Mucosa of descending colon (tissue), 3 donors: Measurements from ENCODE around the gene ESR1. TPM values are rescaled to one million over a fixed set of nuclear protein-coding genes. Genes with fewer than 3 reads are reported as not detected.
"Not testable (repeated sequence)": the region's sequence is repeated elsewhere in the genome, so short reads cannot be mapped to it uniquely, and the experiment has no call there.

ENCODE experiments used
- ATAC-seq: fragments of 200-7000 bp; cut with Tn5 transposase; one replicate; pipeline ENCODE4 v1.9.1; 2020; ENCODE audit warnings: mild to moderate bottlenecking, moderate library complexity
- DNase-seq, 3 donors: peaks; one replicate each; pipeline ENCODE4 v3.0.0-alpha.2; 2020
- H3K36me3 ChIP-seq: fragments of 200-600 bp; one replicate; pipeline ENCODE4 v1.8.0; 2021; ENCODE audit warnings: low read depth, mild to moderate bottlenecking
- H3K4me1 ChIP-seq: fragments of 200-600 bp; one replicate; pipeline ENCODE4 v1.8.0; 2021; ENCODE audit warnings: low read depth, mild to moderate bottlenecking
- H3K4me3 ChIP-seq: fragments of 200-600 bp; one replicate; pipeline ENCODE4 v1.8.0; 2021; ENCODE audit warnings: mild to moderate bottlenecking
- H3K9me3 ChIP-seq: fragments of 200-600 bp; one replicate; pipeline ENCODE4 v1.8.0; 2021; ENCODE audit warnings: mild to moderate bottlenecking
- intact Hi-C, 2 donors: fragments of 100-400 bp; cut with DNase I in 1 of 2; cut with micrococcal nuclease in 1 of 2; formaldehyde crosslinking; loops; one replicate each; pipeline versions ENCODE4 v1.11.0 to v1.11.1; 2022; cut with DNase I, micrococcal nuclease
- total RNA-seq, 3 donors: library from RNA; stranded (reverse); fragmentation: NEBNext Ultra II Directional in 2 of 3; extraction: Animal tissue kit (Norgen Biotek cat#: 25700) in 2 of 3; gene quantifications; one replicate each; pipeline versions ENCODE4 v1.2.1 to v1.2.4, GENCODE V29; 2021 to 2023
- TF ChIP-seq, protein P1 (sequence below): fragments of 200-600 bp; IDR thresholded peaks from one replicate; pipeline ENCODE4 v1.8.0; 2022; ENCODE audit warnings: antibody characterized with exemption, mild to moderate bottlenecking
- donor health status: DM: no; HTN: no; CAD: no; lungs with moderate emphysema.
- donor health status: DM: no; HTN: no; CAD: no.
- donor health status: DM: no; HTN: yes; CAD: no.

Gene ESR1
- total RNA-seq, 3 donors from 2014 or later = 0.55 to 1.6 (median 0.82) TPM

DNA sequence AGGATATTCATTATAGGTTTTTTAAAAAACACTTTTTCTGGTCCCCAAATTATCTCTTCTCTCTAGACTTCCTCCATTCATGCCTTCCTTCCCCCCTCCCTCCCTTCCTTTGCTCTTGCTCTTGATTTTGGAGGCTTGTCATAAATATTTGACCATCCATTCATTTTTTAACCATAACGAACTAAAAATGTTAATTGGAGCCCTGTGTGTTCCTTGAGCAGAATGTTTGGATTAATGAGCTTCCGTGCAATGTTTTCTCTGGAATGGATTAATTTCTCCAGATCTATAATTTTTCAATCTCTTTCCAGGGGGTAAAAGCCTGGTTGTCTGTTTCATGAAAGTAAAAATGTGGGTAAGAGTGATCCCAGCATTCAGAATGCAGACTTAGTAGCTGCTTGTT is 155.5 kb downstream of the ESR1 start:
- intact Hi-C loops = no loop called here
- no peak for ATAC-seq
- TF ChIP-seq, protein P1, sequence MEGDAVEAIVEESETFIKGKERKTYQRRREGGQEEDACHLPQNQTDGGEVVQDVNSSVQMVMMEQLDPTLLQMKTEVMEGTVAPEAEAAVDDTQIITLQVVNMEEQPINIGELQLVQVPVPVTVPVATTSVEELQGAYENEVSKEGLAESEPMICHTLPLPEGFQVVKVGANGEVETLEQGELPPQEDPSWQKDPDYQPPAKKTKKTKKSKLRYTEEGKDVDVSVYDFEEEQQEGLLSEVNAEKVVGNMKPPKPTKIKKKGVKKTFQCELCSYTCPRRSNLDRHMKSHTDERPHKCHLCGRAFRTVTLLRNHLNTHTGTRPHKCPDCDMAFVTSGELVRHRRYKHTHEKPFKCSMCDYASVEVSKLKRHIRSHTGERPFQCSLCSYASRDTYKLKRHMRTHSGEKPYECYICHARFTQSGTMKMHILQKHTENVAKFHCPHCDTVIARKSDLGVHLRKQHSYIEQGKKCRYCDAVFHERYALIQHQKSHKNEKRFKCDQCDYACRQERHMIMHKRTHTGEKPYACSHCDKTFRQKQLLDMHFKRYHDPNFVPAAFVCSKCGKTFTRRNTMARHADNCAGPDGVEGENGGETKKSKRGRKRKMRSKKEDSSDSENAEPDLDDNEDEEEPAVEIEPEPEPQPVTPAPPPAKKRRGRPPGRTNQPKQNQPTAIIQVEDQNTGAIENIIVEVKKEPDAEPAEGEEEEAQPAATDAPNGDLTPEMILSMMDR = no peak
- no peaks in the 10 kb centered on the region for H3K36me3 ChIP-seq
- no peak for DNase-seq
- H3K4me1 ChIP-seq = no peaks in the 10 kb centered on the region
- H3K9me3 ChIP-seq = no peaks in the 10 kb centered on the region
- H3K4me3 ChIP-seq = no peak overlapping the region

DNA sequence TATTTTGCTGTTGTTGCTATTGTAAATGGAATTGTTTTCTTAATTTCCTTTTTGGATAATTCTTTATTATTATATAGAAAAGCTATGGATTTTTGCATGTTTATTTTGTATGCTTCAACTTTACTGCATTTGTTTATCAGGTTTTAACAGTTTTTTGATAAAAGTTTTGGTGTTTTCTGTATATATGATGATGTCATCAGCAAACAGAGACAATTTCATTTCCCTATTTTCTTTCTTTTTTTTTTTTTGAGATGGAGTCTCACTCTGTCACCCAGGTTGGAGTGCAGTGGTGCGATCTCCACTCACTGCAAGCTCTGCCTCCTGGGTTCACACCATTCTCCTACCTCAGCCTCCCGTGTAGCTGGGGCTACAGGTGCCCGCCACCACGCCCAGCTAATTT is 156.9 kb downstream of the ESR1 start:
- DNase-seq, ATAC-seq, H3K36me3 ChIP-seq, intact Hi-C loops, H3K4me1 ChIP-seq, H3K4me3 ChIP-seq, H3K9me3 ChIP-seq: not testable (repeated sequence)

DNA sequence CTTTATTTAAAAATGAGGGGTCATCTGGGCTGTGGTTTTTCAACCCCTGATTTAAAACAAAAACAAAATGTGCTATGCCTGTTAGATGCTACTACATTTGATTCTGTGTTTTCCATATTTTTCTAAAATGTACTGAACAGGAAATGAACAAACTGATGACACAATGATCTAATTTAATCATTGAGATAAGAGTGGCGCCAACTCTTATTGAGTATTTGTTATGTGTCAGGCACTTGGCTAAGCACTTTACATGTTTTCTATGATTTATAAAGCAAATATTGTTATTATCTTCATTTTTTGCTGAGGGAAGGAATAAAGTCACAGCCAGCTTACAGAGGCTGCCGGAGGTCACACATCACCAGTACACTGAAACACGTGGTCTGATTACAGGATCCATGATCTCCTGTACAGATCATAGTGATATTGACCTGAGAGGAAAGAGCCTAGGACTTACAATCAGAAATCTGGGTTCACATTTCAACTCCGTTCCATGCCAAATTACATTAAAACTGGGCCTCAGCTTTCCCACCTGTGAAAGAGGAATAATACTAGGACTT is 166.7 kb downstream of the ESR1 start:
- ATAC-seq (no peak), DNase-seq (no peak)
- H3K4me3 ChIP-seq = no peak overlapping the region
- intact Hi-C loops = no loop called here
- no peaks in the 10 kb centered on the region for H3K4me1 ChIP-seq
- no peaks in the 10 kb centered on the region for H3K9me3 ChIP-seq
- no peaks in the 10 kb centered on the region for H3K36me3 ChIP-seq
- TF ChIP-seq, protein P1 = no peak

DNA sequence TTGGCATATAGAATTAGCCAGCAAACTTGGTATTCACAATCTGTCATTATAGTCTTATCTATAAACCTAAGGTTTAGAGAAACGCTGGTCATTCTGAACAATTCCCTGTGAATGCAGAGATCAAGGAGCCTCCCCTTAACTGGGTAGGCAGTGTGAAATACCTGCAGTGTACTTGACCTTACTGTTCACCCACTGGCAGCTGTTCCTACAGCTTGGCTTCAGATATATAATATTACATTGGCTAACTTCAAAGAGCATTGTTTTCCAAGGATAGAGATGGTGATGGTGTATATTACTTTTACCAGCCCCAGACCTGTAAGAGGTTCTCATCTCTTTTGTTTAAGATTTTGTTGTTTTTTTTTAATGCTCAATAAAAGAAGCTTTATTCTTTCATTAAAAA is 168.3 kb downstream of the ESR1 start:
- no peak for ATAC-seq
- intact Hi-C loops = no loop called here
- TF ChIP-seq, protein P1 = no peak

DNA sequence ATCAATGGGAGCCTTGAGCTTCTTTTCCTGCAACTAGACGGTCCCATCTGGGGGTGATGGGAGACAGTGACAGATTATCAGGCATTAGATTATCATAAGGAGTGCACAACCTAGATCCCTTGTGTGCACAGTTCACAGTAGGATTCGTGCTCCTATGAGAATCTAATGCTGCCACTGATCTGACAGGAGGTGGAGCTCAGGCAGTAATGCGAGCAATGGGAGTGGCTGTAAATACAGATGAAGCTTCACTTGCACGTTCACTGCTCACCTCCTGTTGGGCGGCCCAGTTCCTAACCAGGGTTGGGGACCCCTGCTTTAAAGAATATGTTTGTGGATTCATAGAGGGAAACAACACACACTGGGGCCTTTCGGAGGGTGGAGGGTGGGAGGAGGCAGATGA is 180.7 kb downstream of the ESR1 start:
- ATAC-seq, DNase-seq, H3K4me3 ChIP-seq, H3K4me1 ChIP-seq, intact Hi-C loops, H3K9me3 ChIP-seq, H3K36me3 ChIP-seq: not testable (repeated sequence)

More for the DNA sequence above, 168.3 kb downstream of the ESR1 start:
- no peaks in the 10 kb centered on the region for H3K36me3 ChIP-seq
- DNase-seq = no peak
- no peak overlapping the region for H3K4me3 ChIP-seq
- H3K9me3 ChIP-seq = no peaks in the 10 kb centered on the region
- no peaks in the 10 kb centered on the region for H3K4me1 ChIP-seq

DNA sequence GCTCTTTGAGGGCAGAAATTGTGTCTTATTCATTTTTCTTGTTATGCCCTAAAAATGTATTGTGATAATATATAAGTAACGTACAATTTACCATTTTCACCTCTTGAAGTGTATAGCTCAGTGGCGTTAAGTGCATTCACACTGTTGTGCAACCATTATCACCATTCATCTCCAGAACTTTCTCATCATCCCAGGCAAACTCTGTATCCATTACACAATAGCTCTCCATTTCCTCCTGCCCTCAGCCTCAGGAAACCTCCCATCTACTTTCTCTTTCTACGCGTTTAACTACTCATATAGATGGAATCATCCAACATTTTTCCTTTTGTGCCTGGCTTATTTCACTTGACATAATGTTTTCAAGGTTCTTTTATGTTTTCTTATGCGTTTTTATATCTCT is 184.6 kb downstream of the ESR1 start:
- intact Hi-C loops = no loop called here
- Histone ChIP-seq H3K9me3 (no peaks in the 10 kb centered on the region), H3K4me1 (no peaks in the 10 kb centered on the region), H3K36me3 (no peaks in the 10 kb centered on the region), H3K4me3 (no peak overlapping the region)
- no peak for DNase-seq
- no peak for ATAC-seq
- TF ChIP-seq, protein P1 = no peak

DNA sequence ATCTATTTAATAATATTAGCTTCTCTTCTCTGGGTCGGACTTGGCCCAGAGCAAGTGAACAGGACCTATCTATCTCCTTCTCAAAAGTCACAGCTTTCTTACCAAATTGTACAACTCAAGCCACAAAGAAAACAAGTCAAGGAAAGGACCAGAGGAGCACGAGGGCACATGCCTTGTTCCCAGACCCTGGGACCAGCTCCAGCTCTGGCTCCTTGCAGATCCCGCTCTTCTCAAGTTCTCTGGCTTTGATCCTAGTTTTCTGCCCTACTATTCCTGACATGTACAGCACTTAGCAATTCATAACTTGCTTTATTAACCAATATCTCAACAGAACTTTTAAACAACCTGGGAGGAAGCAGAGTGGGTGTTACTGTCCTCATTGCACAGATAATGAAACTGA is 185.9 kb downstream of the ESR1 start:
- TF ChIP-seq, protein P1 = no peak
- no peaks in the 10 kb centered on the region for H3K36me3 ChIP-seq
- no peaks in the 10 kb centered on the region for H3K9me3 ChIP-seq
- H3K4me3 ChIP-seq = no peak overlapping the region
- no peak for ATAC-seq
- no peaks in the 10 kb centered on the region for H3K4me1 ChIP-seq
- DNase-seq = no peak
- intact Hi-C loops = no loop called here
